OCI-LY3 (cell line): Measurements from ENCODE around the gene CFAP91.
A peak's percentile ranks its signal among the peaks of the same experiment; 100 is the strongest.

ENCODE experiments used
- H2AFZ ChIP-seq: fragments of 200-600, 300-600 bp; shearing (Covaris generic); 2 replicates; pipeline ENCODE4 v1.6.0; 2014; ENCODE audit warnings: antibody characterized with exemption, low read depth, low read length
- H3K27ac ChIP-seq: fragments of 200-600, 300-600 bp; sonication (generic); 2 replicates; pipeline ENCODE4 v1.5.1; 2014; ENCODE audit warnings: mild to moderate bottlenecking, low read length, moderate library complexity, mixed read lengths
- H3K27me3 ChIP-seq: fragments of 200-600, 300-600 bp; sonication (generic); 2 replicates; pipeline ENCODE4 v1.6.1; 2014; ENCODE audit warnings: low read depth, low read length, mixed read lengths
- H3K36me3 ChIP-seq: fragments of 200-600, 300-600 bp; sonication (generic); replicated peaks from 2 replicates; pipeline ENCODE3; 2014; ENCODE audit warnings: low read depth, low read length, mixed read lengths
- H3K4me1 ChIP-seq: fragments of 300-600, 200-600 bp; sonication (generic); 2 replicates; pipeline ENCODE4 v1.6.1; 2014; ENCODE audit warnings: low read length, mixed read lengths
- H3K4me2 ChIP-seq: fragments of 200-600, 300-600 bp; sonication (generic); 2 replicates; pipeline ENCODE4 v1.6.1; 2014; ENCODE audit warnings: low read length, mixed read lengths
- H3K4me3 ChIP-seq: fragments of 300-600, 200-600 bp; sonication (generic); 2 replicates; pipeline ENCODE4 v1.5.1; 2014; ENCODE audit warnings: antibody characterized with exemption, mild to moderate bottlenecking, low read length, moderate library complexity
- H3K79me2 ChIP-seq: fragments of 300-600, 200-600 bp; shearing (Covaris generic); 2 replicates; pipeline ENCODE4 v1.6.1; 2014; ENCODE audit warnings: mild to moderate bottlenecking, low read length, mixed read lengths
- H3K9ac ChIP-seq: fragments of 300-600, 200-600 bp; shearing (Covaris generic); 2 replicates; pipeline ENCODE4 v1.6.0; 2014; ENCODE audit warnings: mild to moderate bottlenecking, low read length, moderate library complexity
- H3K9me3 ChIP-seq: fragments of 200-600, 300-600 bp; shearing (Covaris generic); 2 replicates; pipeline ENCODE4 v1.6.1; 2014; ENCODE audit warnings: low read length, mixed read lengths; ENCODE audit not compliant: insufficient read depth
- H4K20me1 ChIP-seq: fragments of 200-600, 300-600 bp; sonication (generic); 2 replicates; pipeline ENCODE4 v1.6.1; 2016; ENCODE audit warnings: low read length, mixed read lengths; ENCODE audit not compliant: insufficient read depth
- EZH2phosphoT487 ChIP-seq: fragments of 200-600 bp; shearing (Covaris generic); IDR thresholded peaks from 2 replicates; pipeline ENCODE4 v1.6.1; 2018; ENCODE audit warnings: antibody characterized with exemption, mixed run types, low read depth
- TF ChIP-seq, protein P1 (sequence below): fragments of 200-600, 300-600 bp; sonication (generic); IDR thresholded peaks from 2 replicates; pipeline ENCODE4 v1.5.1; 2014; ENCODE audit warnings: antibody characterized with exemption, low read length, low read depth

CFAP91 gene

DNA sequence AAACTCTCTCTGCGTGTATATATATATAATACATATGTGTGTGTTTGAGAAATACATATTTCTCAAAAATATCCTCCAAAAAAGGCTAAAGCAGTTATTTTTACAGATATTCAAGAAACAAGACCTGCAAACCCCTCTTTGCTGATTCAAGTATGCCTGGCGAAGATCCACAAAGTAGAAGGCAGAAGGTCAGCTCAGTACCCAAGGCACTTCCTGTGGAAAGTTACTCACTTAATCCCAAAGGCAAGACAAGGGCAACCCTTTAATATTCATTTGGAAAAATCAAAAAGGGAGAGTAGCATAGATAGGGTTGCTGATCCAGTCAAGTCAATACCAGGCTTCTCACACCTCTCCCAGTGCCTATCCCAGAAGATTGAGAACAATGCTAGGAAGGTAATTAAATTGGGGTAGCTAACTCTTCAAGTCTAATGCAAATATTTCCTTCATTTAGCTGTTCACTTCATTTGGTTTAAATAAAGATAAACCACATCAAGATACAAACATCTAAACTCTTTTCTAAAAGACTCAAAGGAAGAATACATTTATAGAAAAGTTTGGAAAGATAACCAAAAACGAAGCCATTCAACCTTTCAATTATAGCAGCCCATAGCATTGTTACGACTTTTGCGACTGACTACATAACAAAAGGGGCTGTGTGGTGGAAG, 32.8 kb upstream of the CFAP91 start:
- Histone ChIP-seq H3K27ac (no peak overlapping the region), H3K4me1 (peaks cover 43% of the 10 kb centered on the region), H3K9me3 (no peaks in the 10 kb centered on the region), H3K27me3 (no peaks in the 10 kb centered on the region), H3K4me3 (no peak overlapping the region), H3K4me2 (no peak overlapping the region), H3K9ac (no peak overlapping the region), H2AFZ (no peak overlapping the region), H4K20me1 (no peaks in the 10 kb centered on the region), H3K36me3 (peaks cover 54% of the 10 kb centered on the region), H3K79me2 (peaks cover 32% of the 10 kb centered on the region)
- TF ChIP-seq, protein P1, sequence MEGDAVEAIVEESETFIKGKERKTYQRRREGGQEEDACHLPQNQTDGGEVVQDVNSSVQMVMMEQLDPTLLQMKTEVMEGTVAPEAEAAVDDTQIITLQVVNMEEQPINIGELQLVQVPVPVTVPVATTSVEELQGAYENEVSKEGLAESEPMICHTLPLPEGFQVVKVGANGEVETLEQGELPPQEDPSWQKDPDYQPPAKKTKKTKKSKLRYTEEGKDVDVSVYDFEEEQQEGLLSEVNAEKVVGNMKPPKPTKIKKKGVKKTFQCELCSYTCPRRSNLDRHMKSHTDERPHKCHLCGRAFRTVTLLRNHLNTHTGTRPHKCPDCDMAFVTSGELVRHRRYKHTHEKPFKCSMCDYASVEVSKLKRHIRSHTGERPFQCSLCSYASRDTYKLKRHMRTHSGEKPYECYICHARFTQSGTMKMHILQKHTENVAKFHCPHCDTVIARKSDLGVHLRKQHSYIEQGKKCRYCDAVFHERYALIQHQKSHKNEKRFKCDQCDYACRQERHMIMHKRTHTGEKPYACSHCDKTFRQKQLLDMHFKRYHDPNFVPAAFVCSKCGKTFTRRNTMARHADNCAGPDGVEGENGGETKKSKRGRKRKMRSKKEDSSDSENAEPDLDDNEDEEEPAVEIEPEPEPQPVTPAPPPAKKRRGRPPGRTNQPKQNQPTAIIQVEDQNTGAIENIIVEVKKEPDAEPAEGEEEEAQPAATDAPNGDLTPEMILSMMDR = no peak
- TF ChIP-seq EZH2phosphoT487 = no peak

DNA sequence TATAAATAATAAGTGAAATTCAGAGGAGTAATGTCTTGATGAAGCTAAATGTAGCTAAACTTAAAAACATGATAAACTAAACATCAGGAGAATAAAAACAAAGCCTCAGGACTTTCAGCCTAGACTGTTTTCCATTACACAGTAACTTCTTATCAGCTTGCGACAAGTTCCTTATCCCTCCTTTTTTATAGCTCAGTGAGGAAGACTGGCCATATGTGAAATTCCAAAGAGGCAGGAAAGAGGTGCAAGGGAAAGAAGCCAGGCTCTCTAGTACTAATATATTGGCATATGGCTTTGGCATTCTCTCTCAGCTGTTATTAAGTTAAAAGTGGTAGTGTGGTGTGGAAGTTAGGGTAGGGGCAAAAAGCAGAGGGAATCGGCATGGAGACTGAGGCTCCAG, 30.0 kb upstream of the CFAP91 start:
- H3K9ac ChIP-seq = no peak overlapping the region
- no peaks in the 10 kb centered on the region for H3K27me3 ChIP-seq
- peaks cover 33% of the 10 kb centered on the region for H3K4me1 ChIP-seq
- H3K4me3 ChIP-seq = no peak overlapping the region
- peaks cover 50% of the 10 kb centered on the region for H3K79me2 ChIP-seq
- TF ChIP-seq, protein P1 = no peak
- no peak for TF ChIP-seq EZH2phosphoT487
- no peak overlapping the region for H3K27ac ChIP-seq
- no peaks in the 10 kb centered on the region for H4K20me1 ChIP-seq
- no peak overlapping the region for H3K4me2 ChIP-seq
- no peaks in the 10 kb centered on the region for H3K9me3 ChIP-seq
- peaks cover 62% of the 10 kb centered on the region for H3K36me3 ChIP-seq
- H2AFZ ChIP-seq = no peak overlapping the region

DNA sequence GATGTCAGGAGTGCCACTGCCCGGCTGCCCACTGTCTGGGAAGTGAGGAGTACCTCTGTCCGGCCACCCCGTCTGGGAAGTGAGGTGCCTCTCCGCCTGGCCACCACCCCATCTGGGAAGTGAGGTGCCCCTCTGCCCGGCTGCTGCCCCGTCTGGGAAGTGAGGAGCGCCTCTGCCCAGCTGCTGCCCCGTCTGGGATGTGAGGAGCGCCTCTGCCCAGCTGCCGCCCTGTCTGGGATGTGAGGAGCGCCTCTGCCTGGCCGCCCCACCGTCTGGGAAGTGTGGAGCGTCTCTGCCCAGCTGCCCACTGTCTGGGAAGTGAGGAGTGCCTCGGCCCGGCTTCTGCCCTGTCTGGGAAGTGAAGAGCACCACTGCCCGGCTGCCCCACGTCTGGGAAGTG, 28.9 kb upstream of the CFAP91 start:
- Histone ChIP-seq H3K27ac (no peak overlapping the region), H3K79me2 (peaks cover 50% of the 10 kb centered on the region), H3K4me3 (no peak overlapping the region), H3K9ac (no peak overlapping the region), H3K4me2 (no peak overlapping the region), H3K27me3 (no peaks in the 10 kb centered on the region), H3K4me1 (peaks cover 25% of the 10 kb centered on the region), H4K20me1 (no peaks in the 10 kb centered on the region), H2AFZ (no peak overlapping the region), H3K9me3 (no peaks in the 10 kb centered on the region), H3K36me3 (peaks cover 58% of the 10 kb centered on the region)
- TF ChIP-seq, protein P1 = no peak
- no peak for TF ChIP-seq EZH2phosphoT487

DNA sequence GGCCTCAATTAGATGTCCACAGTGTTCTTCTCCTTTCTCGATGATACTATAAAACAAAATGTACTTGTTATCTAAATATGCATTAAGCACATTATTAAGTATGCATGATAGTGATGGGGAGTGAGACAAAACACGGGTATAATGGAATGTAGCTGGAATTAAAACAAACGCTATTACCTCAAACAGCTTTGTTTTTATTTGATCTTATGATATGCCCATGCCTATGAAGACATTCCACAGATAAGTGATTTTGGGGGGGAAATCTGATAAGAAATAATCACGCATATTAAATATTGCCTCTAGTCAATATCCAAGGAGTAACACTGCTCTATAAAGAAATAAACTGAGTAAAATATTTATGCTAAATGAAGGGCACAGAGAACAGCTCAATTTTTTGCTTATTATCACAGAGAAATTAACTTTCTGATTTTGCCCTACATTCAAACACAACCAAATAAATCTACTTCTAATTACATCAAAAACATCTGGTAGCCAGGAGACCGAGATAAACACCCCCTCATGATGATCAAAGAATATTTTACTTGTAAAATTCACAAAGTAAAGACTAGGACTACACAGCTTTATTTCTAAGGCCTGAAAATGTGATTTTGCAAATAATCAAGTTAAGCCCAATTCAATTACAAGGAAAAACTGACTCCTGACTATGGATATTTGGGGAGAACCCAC, 27.5 kb upstream of the CFAP91 start:
- peaks cover 46% of the 10 kb centered on the region for H3K79me2 ChIP-seq
- H3K4me3 ChIP-seq = peak overlapping the region; percentile 97
- H3K4me1 ChIP-seq = peaks cover 19% of the 10 kb centered on the region
- H3K27ac ChIP-seq = peak overlapping the region; percentile 92
- no peaks in the 10 kb centered on the region for H3K9me3 ChIP-seq
- H3K27me3 ChIP-seq = no peaks in the 10 kb centered on the region
- H2AFZ ChIP-seq = no peak overlapping the region
- peak overlapping the region; percentile 91 for H3K4me2 ChIP-seq
- H3K9ac ChIP-seq = peak overlapping the region; percentile 96
- no peak for TF ChIP-seq EZH2phosphoT487
- TF ChIP-seq, protein P1 = no peak
- peaks cover 51% of the 10 kb centered on the region for H3K36me3 ChIP-seq
- no peaks in the 10 kb centered on the region for H4K20me1 ChIP-seq
